Globus pallidus (tissue), 1 donor: Measurements from ENCODE around the gene CLEC3B.
"Not testable (repeated sequence)": the region's sequence is repeated elsewhere in the genome, so short reads cannot be mapped to it uniquely, and the experiment has no call there.

Experiments used
- DNase-seq: peaks from one replicate; pipeline ENCODE4 v3.0.0-alpha.2; 2015; ENCODE audit warnings: low spot score

Gene CLEC3B

DNA sequence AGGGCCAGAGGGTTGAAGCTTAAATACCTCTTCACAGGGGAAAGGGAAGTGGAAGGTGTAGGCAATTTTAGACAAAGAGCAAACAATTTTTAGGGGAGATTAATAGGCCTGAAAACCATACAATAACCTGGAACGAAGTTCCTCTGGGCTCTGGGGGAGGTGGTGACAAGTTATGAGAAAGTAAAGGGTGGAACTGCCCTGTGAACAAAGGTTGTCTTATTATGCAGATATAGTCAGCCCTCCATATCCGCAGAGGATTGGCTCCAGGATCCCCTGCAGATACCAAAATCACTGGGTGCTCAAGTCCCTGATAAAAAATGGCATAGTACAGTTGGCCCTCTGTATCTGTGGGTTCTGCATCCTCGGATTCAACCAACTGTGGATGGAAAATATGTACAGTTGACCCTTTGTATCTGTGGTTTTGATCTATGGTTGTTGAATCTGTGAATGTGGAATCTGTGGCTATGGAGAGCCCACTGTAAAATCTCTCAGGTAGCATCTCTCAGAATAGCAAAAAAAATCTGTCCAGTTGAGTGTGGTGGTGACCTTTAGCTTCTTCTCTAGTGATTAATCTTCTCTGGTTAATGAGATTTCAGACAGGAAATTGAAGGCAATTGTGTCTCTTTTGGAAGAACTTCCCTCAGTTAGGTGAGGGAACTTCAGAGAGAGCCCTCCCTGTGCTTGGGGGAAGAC is 40.2 kb downstream of the CLEC3B start:
- no peak for DNase-seq

DNA sequence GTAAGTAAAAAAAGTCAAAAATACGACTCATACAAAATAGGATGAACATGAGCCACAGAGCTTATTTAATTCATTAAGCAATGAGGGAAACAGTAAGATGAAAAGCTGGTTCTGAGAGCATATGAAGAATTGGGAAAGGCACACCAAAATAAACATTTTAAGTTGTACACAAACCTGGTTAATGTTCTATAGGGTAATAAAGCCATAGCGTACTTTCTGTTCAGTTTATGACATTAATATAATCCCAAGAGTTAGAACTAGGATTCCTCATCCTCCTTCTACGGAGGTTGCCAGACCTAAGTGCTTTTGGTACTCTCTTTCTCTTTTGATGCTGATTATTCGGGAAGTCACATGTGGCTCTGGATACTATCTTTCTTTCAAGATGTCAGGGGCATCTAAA is 41.4 kb downstream of the CLEC3B start:
- DNase-seq: no peak

DNA sequence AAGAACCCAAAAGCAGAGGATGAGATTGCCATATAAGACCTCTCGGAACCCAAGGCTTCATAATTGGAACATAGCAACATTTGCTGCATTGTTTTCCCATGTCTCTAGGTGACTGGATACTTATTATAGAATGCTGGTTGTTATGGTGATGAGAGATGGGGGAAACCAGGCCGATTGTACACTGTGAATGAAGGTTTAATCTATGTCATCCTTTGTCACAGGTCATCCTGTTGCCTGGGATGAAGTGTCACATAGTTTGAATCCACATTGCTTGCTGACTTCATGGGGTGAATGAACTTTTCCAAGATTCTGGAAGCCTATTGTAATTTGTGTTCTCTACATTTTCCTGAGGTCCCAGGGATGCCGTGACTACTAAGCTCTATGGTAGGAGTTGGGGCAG is 41.8 kb downstream of the CLEC3B start:
- DNase-seq: no peak

DNA sequence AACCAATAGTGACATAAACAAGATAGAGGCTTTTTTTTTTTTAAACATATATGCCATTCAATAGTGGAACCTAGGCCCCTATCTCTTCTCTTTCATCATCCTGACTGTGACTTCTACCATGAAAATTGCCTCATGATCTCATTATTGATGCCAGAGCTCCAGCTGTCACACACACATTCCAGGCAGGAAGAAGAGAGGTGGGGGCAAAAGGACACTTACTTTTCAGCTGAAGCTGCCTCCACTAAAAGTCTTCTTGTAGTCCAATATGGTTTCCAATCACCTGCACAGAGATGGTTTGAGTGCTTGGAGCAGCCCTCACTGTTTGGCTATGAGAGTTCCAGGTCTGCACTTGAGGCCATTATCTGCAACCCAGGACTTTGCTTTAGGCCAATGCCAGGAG is 45.0 kb downstream of the CLEC3B start:
- no peak for DNase-seq

DNA sequence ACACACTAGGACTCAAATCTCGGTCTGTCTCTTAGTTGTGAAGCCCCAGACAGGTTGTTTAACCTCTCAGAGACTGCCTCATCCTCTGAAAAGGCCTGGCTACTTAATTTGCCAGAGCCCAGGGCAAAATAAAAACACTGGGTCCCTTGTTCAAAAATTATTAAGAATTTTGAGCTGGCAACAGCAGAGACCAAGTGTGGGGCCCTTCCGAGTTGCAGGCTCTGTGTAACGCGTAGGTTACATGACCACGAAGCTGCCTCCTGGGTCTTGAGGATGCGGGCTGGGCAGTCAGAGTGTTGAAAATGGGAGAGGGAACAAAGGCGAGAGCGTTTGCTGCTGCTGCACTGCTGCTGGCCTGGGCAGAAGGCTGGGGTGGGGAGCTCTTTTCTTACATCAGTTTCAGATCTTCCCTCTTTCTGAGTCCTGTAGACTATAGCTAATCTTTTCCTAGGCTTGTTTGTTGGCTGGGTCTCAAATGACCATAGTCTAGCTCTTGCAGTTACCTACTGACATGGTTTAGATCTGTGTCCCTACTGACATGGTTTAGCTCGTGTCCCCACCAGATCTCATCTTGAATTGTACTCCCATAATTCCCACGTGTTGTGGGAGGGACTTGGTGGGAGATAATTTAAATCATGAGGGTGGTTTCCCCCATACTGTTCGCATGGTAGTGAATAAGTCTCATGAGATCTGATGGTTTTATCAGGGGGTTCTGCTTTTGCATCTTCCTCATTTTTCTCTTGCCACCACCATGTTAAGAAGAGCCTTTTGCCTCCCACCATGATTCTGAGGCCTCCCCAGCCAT is 49.9 kb downstream of the CLEC3B start:
- no peak for DNase-seq

DNA sequence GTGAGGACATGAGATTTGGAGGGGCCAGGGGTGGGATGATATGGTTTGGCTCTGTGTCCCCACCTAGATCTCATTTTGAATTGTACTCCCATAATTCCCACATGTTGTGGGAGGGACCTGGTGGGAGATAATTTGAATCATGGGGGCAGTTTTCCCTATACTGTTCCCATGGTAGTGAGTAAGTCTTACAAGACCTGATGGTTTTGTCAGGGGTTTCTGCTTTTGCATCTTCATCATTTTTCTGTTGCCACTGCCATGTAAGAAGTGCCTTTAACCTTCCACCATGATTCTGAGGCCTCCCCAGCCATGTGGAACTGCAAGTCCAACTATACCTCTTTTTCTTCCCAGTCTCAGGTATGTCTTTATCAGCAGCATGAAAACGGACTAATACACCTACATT is 52.2 kb downstream of the CLEC3B start:
- DNase-seq: not testable (repeated sequence)

DNA sequence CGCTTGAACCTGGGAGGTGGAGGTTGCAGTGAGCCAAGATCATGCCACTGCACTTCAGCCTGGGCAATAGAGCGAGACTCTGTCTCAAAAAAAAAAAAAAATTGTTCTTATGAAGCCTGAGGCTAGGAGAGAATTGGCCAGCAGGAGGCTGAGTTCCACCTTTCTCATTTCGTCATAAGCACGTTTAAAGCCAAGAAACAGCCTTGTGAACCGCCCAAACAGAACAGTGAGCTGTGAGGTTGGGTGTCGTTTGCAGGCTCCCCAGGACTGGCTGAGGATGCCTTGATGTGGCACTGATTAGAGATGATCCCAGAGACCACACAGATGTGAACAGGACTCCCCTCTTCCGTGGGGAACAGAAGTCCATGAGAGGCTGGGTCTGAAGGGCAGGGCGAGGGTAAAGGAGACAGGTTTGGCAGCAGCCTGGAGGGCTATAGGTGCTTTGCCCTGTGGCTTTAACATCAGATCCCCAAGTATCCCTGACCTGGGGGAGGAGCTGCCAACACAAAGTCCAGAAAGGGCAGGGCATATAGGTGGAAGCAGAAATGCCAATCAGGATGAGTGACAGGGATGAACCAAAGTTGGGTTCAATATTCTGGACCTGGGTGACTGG is 52.9 kb downstream of the CLEC3B start:
- DNase-seq: no peak

DNA sequence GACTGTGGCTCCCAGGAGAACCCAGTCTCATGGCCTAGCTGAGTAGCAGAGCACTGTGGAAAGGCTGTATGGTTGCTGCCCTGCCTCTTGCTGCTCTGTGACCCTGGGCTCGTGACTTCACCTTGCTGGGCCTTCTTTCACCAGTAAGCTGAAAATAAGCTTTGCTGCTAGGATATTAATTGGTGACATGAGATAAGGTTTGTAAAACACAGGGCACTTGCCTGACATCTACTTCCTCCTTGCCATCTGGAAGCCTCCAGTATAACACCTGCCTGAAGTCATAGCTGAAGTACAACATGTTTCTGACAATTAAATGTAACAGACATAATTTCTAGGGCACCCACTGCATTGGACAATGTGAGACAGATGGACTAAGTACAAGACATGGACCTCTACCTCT is 53.6 kb downstream of the CLEC3B start:
- no peak for DNase-seq

GRCh38 chr3:45080824-45081223 is 54.7 kb downstream of the CLEC3B start:
- no peak for DNase-seq

DNA sequence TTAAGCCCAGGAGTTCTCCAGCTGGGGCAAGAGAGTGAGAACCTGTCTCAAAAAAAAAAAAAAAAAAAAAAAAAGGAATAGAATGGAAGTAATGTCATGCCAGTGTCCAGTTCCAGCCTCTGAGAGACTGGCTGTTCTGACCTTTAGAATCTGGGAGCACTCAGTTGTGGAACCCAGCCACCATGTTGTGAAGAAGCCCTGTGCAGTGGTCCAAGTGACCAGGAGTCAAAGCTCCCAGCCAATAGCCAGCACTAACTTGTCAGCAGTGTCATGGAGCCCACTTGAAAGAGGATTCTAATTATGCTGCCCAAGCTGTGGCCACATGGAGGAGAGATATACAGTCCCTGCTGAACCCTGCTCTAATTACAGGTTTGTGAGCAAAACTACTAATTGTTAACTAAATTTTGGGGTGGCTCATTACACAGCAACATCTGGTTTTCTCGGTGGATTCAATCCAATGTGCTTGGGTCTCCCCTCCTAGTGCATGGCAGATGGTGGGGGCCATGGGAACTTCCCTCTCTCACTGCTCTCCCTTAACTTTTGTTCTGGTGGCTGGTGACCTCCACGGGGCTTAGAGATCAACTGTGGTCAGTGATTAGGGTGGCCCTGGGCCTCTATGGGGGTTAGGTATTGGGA is 55.5 kb downstream of the CLEC3B start:
- no peak for DNase-seq

DNA sequence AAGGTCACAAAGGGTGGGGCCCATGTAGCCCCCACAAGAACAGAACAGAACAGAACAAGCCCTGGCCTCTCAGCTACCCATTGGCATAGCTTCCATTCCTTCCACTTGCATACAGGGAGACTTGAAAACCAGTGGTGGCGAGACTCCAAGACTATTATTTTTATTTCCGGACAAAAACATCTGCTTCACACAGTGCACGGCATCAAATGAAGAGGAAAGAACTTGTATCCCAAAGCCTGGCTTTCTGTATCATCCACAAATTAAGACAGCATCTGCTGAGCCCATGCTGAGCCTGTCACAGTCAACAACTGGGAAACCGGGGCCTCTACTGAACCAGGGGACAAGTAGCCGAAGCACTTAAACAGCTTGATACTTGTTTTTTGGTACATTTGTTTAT is 56.0 kb downstream of the CLEC3B start:
- DNase-seq: no peak

GRCh38 chr3:45083023-45083422 is 56.9 kb downstream of the CLEC3B start:
- no peak for DNase-seq

GRCh38 chr3:45084361-45084760 is 58.3 kb downstream of the CLEC3B start:
- no peak for DNase-seq

DNA sequence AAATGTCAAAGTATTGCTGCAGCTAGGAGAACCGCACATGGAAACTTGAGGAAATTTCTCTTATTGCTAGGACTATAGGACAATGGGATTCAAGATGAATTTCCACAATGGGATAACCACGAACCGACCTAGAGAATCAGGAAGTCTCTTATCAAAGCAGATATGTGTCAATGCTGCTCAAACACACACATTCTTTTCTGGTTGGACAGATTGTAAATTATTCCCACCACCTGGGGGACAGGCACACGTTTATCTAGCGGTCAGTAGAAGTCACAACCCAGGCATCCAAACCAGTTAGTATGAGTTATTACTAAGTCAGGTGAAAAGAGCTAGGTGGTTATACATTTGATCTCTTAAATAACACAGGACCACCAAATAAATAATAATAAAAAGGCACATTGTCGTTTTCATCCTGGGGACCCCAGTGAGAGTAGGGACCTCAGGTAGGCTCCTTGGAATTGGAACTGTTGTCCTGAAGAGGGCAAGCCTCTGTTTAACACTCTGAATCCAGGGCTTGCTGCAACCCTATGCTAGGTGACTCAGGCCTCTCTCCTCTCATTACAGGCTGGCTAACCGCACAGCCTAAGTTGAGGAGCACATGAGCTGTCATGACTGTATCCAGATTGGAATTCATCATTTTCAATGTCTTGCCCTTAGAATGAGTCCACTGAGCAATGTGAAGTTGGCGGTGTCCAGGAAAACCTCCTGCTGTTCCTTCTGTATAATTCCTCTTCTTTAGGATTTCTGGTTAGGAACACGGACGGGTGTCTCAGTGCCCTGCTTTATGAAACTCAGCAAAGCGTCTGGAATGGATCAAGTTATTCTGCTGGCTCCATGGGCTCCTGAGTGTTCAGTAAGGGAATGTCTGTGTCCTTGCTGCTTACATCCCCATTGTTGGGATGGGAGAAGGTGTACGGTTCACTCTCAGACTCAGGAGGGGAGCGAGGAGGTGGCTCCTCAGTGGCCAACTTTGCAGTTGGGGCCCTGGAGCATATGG is 59.0 kb downstream of the CLEC3B start:
- DNase-seq: no peak
